HL-60 (cell line): ENCODE data around the gene CFAP65.

Experiments
- CTCF ChIP-seq: IDR thresholded peaks from one replicate; pipeline ENCODE4 v1.5.1; 2011; ENCODE audit warnings: low read length, control low read depth, inconsistent platforms; ENCODE audit not compliant: insufficient read depth
- GABPA ChIP-seq: IDR thresholded peaks from 2 replicates; pipeline ENCODE4 v1.6.1; 2012; ENCODE audit warnings: low read depth

- TF ChIP-seq CTCF (no peak), GABPA (no peak)
Measured at GRCh38 chr2:218986148-218986761, 55.1 kb downstream of the CFAP65 start.
